Trophoblast cell (in vitro differentiated cells and primary cell): ENCODE data around the gene SMOC1.

Experiments used
- DNase-seq, 2 donors: peaks; one replicate each; pipeline ENCODE4 v3.0.0-alpha.2; 2016
- H2AFZ ChIP-seq: 2 replicates; pipeline ENCODE4 v1.6.1; 2013; ENCODE audit warnings: low read length, moderate library complexity, mild to moderate bottlenecking; ENCODE audit not compliant: insufficient read depth, poor library complexity
- H2AK5ac ChIP-seq: 2 replicates; pipeline ENCODE4 v1.6.1; 2013; ENCODE audit warnings: mild to moderate bottlenecking, low read length
- H2BK120ac ChIP-seq: 2 replicates; pipeline ENCODE4 v1.6.1; 2013; ENCODE audit warnings: low read length, mild to moderate bottlenecking, moderate library complexity; ENCODE audit not compliant: insufficient read depth, poor library complexity
- H2BK12ac ChIP-seq: 2 replicates; pipeline ENCODE4 v1.6.1; 2013; ENCODE audit warnings: mild to moderate bottlenecking, low read length, moderate library complexity
- H2BK5ac ChIP-seq: 2 replicates; pipeline ENCODE4 v1.6.1; 2013; ENCODE audit warnings: low read length, low read depth, moderate library complexity, mild to moderate bottlenecking; ENCODE audit not compliant: poor library complexity
- H3K14ac ChIP-seq: 2 replicates; pipeline ENCODE4 v1.6.1; 2013; ENCODE audit warnings: mild to moderate bottlenecking, low read length
- H3K18ac ChIP-seq: 2 replicates; pipeline ENCODE4 v1.6.1; 2013; ENCODE audit warnings: mild to moderate bottlenecking, low read length
- H3K23ac ChIP-seq: 2 replicates; pipeline ENCODE4 v1.6.1; 2013; ENCODE audit warnings: low read length
- H3K27ac ChIP-seq: 2 replicates; pipeline ENCODE4 v1.5.1; 2013; ENCODE audit warnings: low read depth, mild to moderate bottlenecking, inconsistent platforms, low read length, moderate library complexity
- H3K27me3 ChIP-seq: 2 replicates; pipeline ENCODE4 v1.6.1; 2013; ENCODE audit warnings: inconsistent platforms, mild to moderate bottlenecking, low read length, moderate library complexity; ENCODE audit not compliant: insufficient read depth
- H3K36me3 ChIP-seq, 2 experiments: 1 replicate in 1 of 2; 2 replicates in 1 of 2; pipeline ENCODE4 v1.6.1; 2013; ENCODE audit warnings: low read length in 2 of 2, mild to moderate bottlenecking in 2 of 2, moderate library complexity in 1 of 2; ENCODE audit not compliant: insufficient read depth in 2 of 2, control insufficient read depth in 1 of 2
- H3K4ac ChIP-seq: 2 replicates; pipeline ENCODE4 v1.6.1; 2013; ENCODE audit warnings: low read depth, mild to moderate bottlenecking, low read length, moderate library complexity
- H3K4me1 ChIP-seq, 2 experiments: 1 replicate in 1 of 2; 2 replicates in 1 of 2; pipeline ENCODE4 v1.6.1; 2013; ENCODE audit warnings: low read length in 2 of 2, mild to moderate bottlenecking in 2 of 2, moderate library complexity in 1 of 2; ENCODE audit not compliant: insufficient read depth in 2 of 2, control insufficient read depth in 1 of 2
- H3K4me2 ChIP-seq: 2 replicates; pipeline ENCODE4 v1.6.1; 2013; ENCODE audit warnings: inconsistent platforms, mild to moderate bottlenecking, low read length, moderate library complexity
- H3K4me3 ChIP-seq: 2 replicates; pipeline ENCODE4 v1.5.1; 2013; ENCODE audit warnings: mild to moderate bottlenecking, low read depth, low read length, inconsistent platforms
- H3K79me1 ChIP-seq: one replicate; pipeline ENCODE4 v1.6.1; 2013; ENCODE audit warnings: low read length
- H3K79me2 ChIP-seq: 2 replicates; pipeline ENCODE4 v1.6.1; 2013; ENCODE audit warnings: low read length, mild to moderate bottlenecking; ENCODE audit not compliant: control insufficient read depth, insufficient read depth, poor library complexity
- H3K9ac ChIP-seq: 2 replicates; pipeline ENCODE4 v1.6.1; 2013; ENCODE audit warnings: mild to moderate bottlenecking, low read length
- H3K9me3 ChIP-seq: 2 replicates; pipeline ENCODE4 v1.6.1; 2013; ENCODE audit warnings: low read depth, mild to moderate bottlenecking, control low read depth, inconsistent platforms, low read length; ENCODE audit not compliant: insufficient read depth
- H4K12ac ChIP-seq: 2 replicates; pipeline ENCODE4 v1.6.1; 2013; ENCODE audit warnings: low read depth, mild to moderate bottlenecking, low read length, moderate library complexity
- H4K8ac ChIP-seq: 2 replicates; pipeline ENCODE4 v1.6.1; 2013; ENCODE audit warnings: low read depth, mild to moderate bottlenecking, low read length, moderate library complexity
- H4K91ac ChIP-seq: one replicate; pipeline ENCODE4 v1.6.1; 2013; ENCODE audit warnings: low read depth, mild to moderate bottlenecking, low read length, moderate library complexity
- WGBS: extraction: QIAGEN DNeasy Blood & Tissue Kit; methylation state at CpG from one replicate; pipeline ENCODE4 v1.1.7; 2013; ENCODE audit warnings: missing lambda C conversion rate; ENCODE audit not compliant: insufficient read length, insufficient coverage; ENCODE audit errors: extremely low coverage; 5-methylcytosine and 5-hydroxymethylcytosine counted together

SMOC1 gene

DNA sequence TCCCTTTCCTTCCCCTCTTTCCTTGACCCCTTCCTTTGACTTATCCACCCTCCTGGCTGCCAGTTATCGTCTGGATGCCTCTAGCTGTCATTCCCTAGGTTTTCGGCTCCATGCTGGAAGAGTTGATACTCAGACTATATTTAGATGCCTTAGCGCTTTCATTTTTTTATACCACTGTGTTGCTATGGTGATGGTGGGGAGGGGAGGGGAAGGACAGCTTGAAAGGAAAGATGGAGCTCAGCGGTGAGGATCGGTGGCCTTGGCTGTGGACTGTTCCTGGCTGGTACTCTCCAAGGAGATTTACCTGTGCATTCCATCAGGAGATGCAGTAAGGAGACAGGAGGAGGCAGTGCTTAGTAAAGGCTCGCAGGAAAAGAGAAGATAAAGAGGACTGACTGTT lies 200.9 kb downstream of the SMOC1 start:
- Histone ChIP-seq H3K9me3 (no peaks in the 10 kb centered on the region), H2BK120ac (no peak overlapping the region), H3K4me1 (no peaks in the 10 kb centered on the region), H3K23ac (no peak overlapping the region), H2AK5ac (no peak overlapping the region), H2BK5ac (no peak overlapping the region), H3K4ac (no peak overlapping the region), H4K12ac (no peak overlapping the region), H3K4me2 (no peak overlapping the region), H3K27ac (no peak overlapping the region), H3K27me3 (no peaks in the 10 kb centered on the region), H3K9ac (no peak overlapping the region), H3K14ac (no peak overlapping the region), H3K36me3 (no peaks in the 10 kb centered on the region), H3K18ac (no peak overlapping the region), H3K79me1 (no peaks in the 10 kb centered on the region), H4K91ac (no peak overlapping the region), H4K8ac (no peak overlapping the region), H2BK12ac (no peak overlapping the region), H3K4me3 (no peak overlapping the region), H3K79me2 (no peaks in the 10 kb centered on the region), H2AFZ (no peak overlapping the region)
- WGBS: no CpG with 5 or more reads among the region's 6 CpGs
- DNase-seq: no peak
